Measurements from ENCODE around the gene HECA. TPM values are rescaled to one million over a fixed set of nuclear protein-coding genes. Genes with fewer than 3 reads are reported as not detected.

The HECA gene
- total and polyA plus RNA-seq, 2 of the 8 experiments (the other 6 are each of a cell fraction or from before 2014, with no cell fraction given) = 2.4 to 9.2 TPM

- CTCF ChIA-PET (ENCODE audit: partially characterized antibody) = interaction anchor here (0.9 kb wide), 1 partner anchor 106 kb away, joined by 3 read pairs; no protein-coding TSS in a partner anchor
- H2BK120ac ChIP-seq (replicated peaks; ENCODE audit: low read depth, low read length) = no peak overlapping the region
- no peak overlapping the region for H3K4me3 ChIP-seq (ENCODE audit: extremely low read depth in 1 of 4, insufficient read depth in 2 of 4, low read depth in 3 of 4, low read length in 4 of 4)
- H2AFZ ChIP-seq (ENCODE audit: low read length) = no peak overlapping the region
- no peak overlapping the region for H3K14ac ChIP-seq (ENCODE audit: insufficient read length)
- H2BK15ac ChIP-seq (ENCODE audit: low read length) = no peak overlapping the region
- H3K18ac ChIP-seq (ENCODE audit: extremely low read depth, low read length) = no peak overlapping the region
- H3K27ac ChIP-seq (ENCODE audit: low read depth, low read length) = no peak overlapping the region
- no peak overlapping the region for H2BK5ac ChIP-seq (ENCODE audit: low read depth, low read length)
- H3K36me3 ChIP-seq (ENCODE audit: control insufficient read depth in 2 of 4, insufficient read depth in 4 of 4, low read length in 3 of 4) = no peaks in the 10 kb centered on the region
- H3K23ac ChIP-seq (ENCODE audit: insufficient read length) = no peak overlapping the region
- H2BK20ac ChIP-seq (ENCODE audit: low read length) = no peak overlapping the region
- H4K5ac ChIP-seq (ENCODE audit: insufficient read length, low read depth, low read length) = no peak overlapping the region
- no peak overlapping the region for H2BK12ac ChIP-seq (ENCODE audit: low read depth, low read length)
- FAIRE-seq = no peak
- WGBS, 2 experiments (ENCODE audit: extremely low coverage in 1 of 2, insufficient coverage in 1 of 2, insufficient read length in 1 of 2, insufficient replicate concordance in 2 of 2, low coverage in 1 of 2, low lambda C conversion rate in 2 of 2, missing lambda C conversion rate in 1 of 2) = 80% methylated on average over 4 of the region's 4 CpGs; no CpG with 5 or more reads in 1 of the 2 experiments
- no peak overlapping the region for H3K9ac ChIP-seq (replicated peaks in 1 of 4; ENCODE audit: extremely low read depth in 1 of 4, low read depth in 3 of 4, low read length in 3 of 4)
- no peaks in the 10 kb centered on the region for H3K27me3 ChIP-seq (replicated peaks in 1 of 4; ENCODE audit: control insufficient read depth in 3 of 4, extremely low read depth in 1 of 4, insufficient read depth in 3 of 4, low read length in 3 of 4)
- no peak for DNase-seq (ENCODE audit: low read depth in 1 of 2, low spot score in 2 of 2)
- no peaks in the 10 kb centered on the region for H4K20me1 ChIP-seq (replicated peaks in 1 of 2; ENCODE audit: control insufficient read depth in 1 of 2, insufficient read depth in 2 of 2, low read length in 2 of 2)
- H4K91ac ChIP-seq (replicated peaks; ENCODE audit: insufficient read length, low read length) = no peak overlapping the region
- H4K8ac ChIP-seq (ENCODE audit: extremely low read depth, insufficient read depth, low read length) = no peak overlapping the region
- H3K4me1 ChIP-seq (replicated peaks in 1 of 4; ENCODE audit: control insufficient read depth in 3 of 4, insufficient read depth in 4 of 4, low read length in 3 of 4) = no peaks in the 10 kb centered on the region
- H3K79me1 ChIP-seq (ENCODE audit: low read depth, low read length) = no peaks in the 10 kb centered on the region
- no peaks in the 10 kb centered on the region for H3K79me2 ChIP-seq (ENCODE audit: control insufficient read depth in 1 of 2, insufficient read depth in 2 of 2, low read length in 2 of 2)
- H3K56ac ChIP-seq (replicated peaks; ENCODE audit: insufficient read length, low read depth, low read length) = no peak overlapping the region
- no peak overlapping the region for H3K4me2 ChIP-seq (ENCODE audit: insufficient read depth in 1 of 2, low read depth in 2 of 2, low read length in 2 of 2)
- 0 out of 4 replicates have a peak, but pooled peaks cover 0 to 6% of the 10 kb centered on the region in 2 experiments for H3K9me3 ChIP-seq (ENCODE audit: insufficient read depth in 2 of 2, low read depth in 1 of 2, low read length in 1 of 2)
- H2AK5ac ChIP-seq (ENCODE audit: low read depth, low read length) = no peak overlapping the region
- POLR2A ChIA-PET (ENCODE audit: partially characterized antibody) = no interaction called here
- H3K4ac ChIP-seq (replicated peaks; ENCODE audit: insufficient read length, low read depth, low read length) = no peak overlapping the region
- H3K23me2 ChIP-seq (ENCODE audit: low read depth, low read length) = no peaks in the 10 kb centered on the region
- TF ChIP-seq SIRT6 (IDR thresholded peaks at IDR 0.05; ENCODE audit: low read length) (no peak), TCF12 (IDR thresholded peaks at IDR 0.05; ENCODE audit: low read depth, low read length) (no peak), RAD21 (IDR thresholded peaks at IDR 0.05 in 1 of 2, conservative IDR thresholded peaks at IDR 0.05 in 1 of 2; ENCODE audit: low read depth in 2 of 2, low read length in 2 of 2) (no peak), SUZ12 (IDR thresholded peaks at IDR 0.05; ENCODE audit: low read length) (no peak), TAF1 (IDR thresholded peaks at IDR 0.05; ENCODE audit: low read depth, low read length) (no peak), SIX5 (IDR thresholded peaks at IDR 0.05; ENCODE audit: low read depth, low read length) (no peak), EZH2 (IDR thresholded peaks at IDR 0.05; ENCODE audit: low read depth, low read length, severe bottlenecking) (no peak), GABPA (IDR thresholded peaks at IDR 0.05; ENCODE audit: borderline replicate concordance, insufficient read depth, low read length) (no peak), CTBP2 (IDR thresholded peaks at IDR 0.05; ENCODE audit: borderline replicate concordance, insufficient read depth, insufficient read length, low read length) (no peak), HDAC2 (IDR thresholded peaks at IDR 0.05; ENCODE audit: borderline replicate concordance in 1 of 2, low read depth in 2 of 2, low read length in 2 of 2) (no peak)
Measured at GRCh38 chr6:139115989-139116758, 18.7 kb upstream of the HECA start.
